Epithelial cell of esophagus (primary cell): ENCODE results near the gene USP20.
A peak's percentile ranks its signal among the peaks of the same experiment; 100 is the strongest.

Source experiments
- DNase-seq: peaks from one replicate; pipeline ENCODE4 v3.0.0; 2010; ENCODE audit warnings: low read depth
- H3K4me3 ChIP-seq: 2 replicates; pipeline ENCODE4 v1.5.1; 2011; ENCODE audit warnings: mild to moderate bottlenecking, low read length, control low read depth
- TF ChIP-seq, protein P1 (sequence below): IDR thresholded peaks from 2 replicates; pipeline ENCODE4 v1.5.1; 2011; ENCODE audit warnings: low read depth, mild to moderate bottlenecking, low read length, control low read depth, inconsistent platforms; ENCODE audit not compliant: insufficient read depth; ENCODE audit errors: missing control alignments

The USP20 gene

DNA sequence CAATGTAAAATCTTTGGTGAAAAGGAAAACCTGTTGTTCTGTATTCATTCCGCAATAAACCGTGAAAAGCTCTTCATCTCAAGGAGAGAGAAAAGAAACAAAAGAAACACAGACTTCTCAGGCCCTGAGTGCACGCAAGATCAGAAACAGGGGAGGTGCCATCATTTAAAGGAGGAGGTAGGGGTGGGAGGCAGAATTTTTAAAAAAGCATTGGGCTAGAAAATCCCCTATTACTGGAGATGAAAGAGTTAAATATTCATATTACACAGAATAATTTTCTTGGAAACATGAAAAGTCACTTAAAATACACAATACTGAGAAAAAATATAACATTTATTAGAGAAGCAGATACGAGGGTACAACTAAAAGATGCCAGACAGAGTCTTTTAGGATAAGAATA is 56.3 kb downstream of the USP20 start:
- DNase-seq = no peak
- no peak overlapping the region for H3K4me3 ChIP-seq
- TF ChIP-seq, protein P1, sequence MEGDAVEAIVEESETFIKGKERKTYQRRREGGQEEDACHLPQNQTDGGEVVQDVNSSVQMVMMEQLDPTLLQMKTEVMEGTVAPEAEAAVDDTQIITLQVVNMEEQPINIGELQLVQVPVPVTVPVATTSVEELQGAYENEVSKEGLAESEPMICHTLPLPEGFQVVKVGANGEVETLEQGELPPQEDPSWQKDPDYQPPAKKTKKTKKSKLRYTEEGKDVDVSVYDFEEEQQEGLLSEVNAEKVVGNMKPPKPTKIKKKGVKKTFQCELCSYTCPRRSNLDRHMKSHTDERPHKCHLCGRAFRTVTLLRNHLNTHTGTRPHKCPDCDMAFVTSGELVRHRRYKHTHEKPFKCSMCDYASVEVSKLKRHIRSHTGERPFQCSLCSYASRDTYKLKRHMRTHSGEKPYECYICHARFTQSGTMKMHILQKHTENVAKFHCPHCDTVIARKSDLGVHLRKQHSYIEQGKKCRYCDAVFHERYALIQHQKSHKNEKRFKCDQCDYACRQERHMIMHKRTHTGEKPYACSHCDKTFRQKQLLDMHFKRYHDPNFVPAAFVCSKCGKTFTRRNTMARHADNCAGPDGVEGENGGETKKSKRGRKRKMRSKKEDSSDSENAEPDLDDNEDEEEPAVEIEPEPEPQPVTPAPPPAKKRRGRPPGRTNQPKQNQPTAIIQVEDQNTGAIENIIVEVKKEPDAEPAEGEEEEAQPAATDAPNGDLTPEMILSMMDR = no peak

DNA sequence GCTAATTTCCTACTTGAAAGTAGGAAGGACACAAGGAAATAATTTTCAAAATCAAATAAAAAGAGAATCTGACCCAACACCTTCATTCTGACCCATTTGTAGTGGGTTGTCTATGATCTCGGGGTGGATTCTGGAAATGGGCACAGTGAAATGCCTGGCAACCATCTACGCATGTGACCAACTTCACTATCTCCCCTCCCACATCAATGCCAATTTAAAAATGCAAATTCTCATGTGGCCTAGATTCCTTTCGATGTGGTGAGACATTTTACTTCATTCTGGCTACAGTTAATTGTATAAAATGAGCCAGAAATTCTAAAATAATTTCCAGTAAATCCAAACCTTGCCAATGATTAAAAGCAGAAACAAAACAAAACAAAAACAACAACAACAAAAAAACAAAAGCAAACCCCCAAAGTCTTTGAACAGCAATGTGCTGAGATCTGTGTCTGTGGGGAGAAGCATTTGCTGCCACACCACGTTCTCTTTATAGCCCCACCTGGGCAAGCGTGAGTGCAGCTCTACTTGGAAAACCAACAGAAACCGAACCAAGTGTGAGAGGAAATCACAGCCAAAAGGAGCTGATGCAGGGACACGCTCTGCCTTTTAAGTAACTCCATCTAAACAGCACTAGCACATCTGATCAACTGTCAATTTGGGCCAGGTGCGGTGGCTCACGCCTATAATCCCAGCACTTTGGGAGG is 59.0 kb downstream of the USP20 start:
- TF ChIP-seq, protein P1 = no peak
- H3K4me3 ChIP-seq = no peak overlapping the region
- no peak for DNase-seq

DNA sequence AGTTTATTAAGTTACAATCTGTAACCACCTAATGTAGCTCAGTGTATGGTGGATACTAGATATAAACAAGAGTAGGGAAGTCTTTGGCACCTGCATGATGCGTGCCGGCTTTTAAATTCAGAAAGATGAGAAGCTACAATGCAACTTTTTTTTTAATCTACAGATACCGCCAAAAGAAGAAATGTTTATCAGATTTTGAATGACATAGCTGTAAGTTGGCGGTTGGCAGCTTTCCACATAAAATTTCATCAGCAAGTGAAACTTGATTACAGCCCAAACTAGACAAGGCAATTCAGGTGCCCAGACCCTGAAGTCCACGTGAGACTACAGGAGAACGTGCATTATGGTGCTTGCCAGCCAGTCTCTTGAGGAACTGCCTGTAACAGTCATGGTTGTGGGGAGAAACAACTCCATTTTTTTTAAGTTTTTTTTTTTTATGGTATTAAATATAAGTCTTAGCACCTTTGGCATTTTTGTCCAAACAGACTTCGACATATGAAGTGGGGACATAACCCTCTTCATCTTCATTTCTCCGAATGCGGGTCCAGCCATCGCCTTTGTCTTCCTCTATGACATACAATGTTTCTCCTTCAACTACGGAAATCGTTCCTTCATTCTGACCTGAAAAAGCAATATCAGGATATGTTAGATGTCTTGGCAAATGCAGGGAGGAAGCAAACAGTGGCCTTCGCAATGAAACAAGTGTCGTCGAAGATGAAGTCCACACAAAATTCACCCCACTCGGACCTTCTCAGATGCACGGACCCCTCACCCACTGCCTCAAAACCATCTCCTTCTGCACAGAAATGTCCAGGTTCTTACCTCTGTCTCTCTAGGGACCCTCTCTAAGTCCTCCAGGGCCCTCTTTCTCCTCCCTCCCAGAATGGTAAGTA is 60.4 kb downstream of the USP20 start:
- H3K4me3 ChIP-seq = no peak overlapping the region
- no peak for DNase-seq
- TF ChIP-seq, protein P1 = no peak

DNA sequence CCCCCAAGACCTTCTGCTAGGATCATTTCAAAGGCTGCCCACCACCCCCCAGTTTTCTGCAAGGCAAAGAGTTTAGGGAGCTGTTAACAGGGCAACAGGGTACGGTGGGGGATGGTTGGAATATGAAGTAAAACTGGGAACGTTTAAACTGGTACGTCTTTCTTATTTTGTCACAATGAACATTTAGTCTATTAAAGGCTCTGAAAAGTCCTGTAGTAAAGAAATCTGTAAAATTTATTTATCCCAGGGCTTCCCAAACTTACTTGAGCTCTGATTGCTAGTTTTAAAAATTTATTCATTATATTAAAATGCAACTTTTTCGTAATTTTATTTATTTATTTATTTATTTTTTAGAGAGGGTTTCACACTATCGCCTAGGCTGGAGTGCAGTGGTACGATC is 62.0 kb downstream of the USP20 start:
- TF ChIP-seq, protein P1 = no peak
- DNase-seq = no peak

DNA sequence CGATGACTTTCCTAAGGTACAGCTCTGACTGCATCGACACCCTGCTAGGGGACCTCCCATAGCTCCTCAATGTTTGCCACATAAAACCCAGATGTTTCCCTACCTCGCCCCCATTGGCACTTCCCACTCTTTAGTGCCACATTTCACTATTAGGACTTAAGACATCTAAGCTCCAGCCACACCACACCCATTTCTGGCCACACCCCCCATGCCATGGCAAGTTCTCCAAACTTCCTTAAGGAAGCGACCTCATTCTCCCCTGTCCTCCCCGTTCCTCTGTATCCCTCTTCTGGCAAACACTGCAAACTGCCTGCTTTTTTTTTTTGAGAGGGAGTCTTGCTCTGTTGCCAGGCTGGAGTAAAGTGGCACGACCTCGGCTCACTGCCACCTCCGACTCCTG is 62.9 kb downstream of the USP20 start:
- peak; percentile 67 for DNase-seq
- no peak overlapping the region for H3K4me3 ChIP-seq
- TF ChIP-seq, protein P1 = no peak

More for the DNA sequence above, 62.0 kb downstream of the USP20 start:
- H3K4me3 ChIP-seq = no peak overlapping the region

DNA sequence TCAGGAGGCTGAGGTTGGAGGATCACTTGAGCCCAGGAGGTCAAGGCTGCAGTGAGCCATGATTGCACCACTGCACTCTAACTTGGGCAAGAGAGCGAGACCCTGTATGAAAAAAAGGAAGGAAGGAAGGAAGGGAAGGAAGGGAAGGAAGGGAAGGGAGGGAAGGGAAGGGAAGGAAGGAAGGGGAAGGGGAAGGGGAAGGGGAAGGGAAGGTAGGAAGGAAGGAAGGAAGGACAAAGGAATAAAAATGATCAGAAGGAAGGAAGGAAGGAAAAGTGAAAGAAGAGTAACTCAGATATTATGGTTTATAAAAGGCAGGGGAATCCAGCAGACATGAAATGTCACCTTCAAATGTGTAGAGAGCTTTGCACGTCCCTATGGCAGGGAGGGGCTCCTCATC is 64.4 kb downstream of the USP20 start:
- TF ChIP-seq, protein P1 = no peak
- DNase-seq = no peak
- H3K4me3 ChIP-seq = no peak overlapping the region
